Gastroesophageal sphincter (tissue), 3 donors: ENCODE measurements around the gene NKAIN4.

Source experiments
- POLR2A ChIP-seq, 2 donors: fragments of 450-650 bp; IDR thresholded peaks; one replicate each; pipeline ENCODE4 v1.6.1; 2017; ENCODE audit warnings: antibody characterized with exemption in 2 of 2, mild to moderate bottlenecking in 2 of 2, moderate library complexity in 1 of 2
- TF ChIP-seq, protein P1 (sequence below), 4 experiments: fragments of 200-600 bp in 2 of 4; fragments of 450-650 bp in 2 of 4; sonication (generic) in 1 of 4; IDR thresholded peaks; one replicate each; pipeline ENCODE4 v1.5.1; 2017 to 2019; ENCODE audit warnings: antibody characterized with exemption in 4 of 4, mild to moderate bottlenecking in 2 of 4, moderate library complexity in 2 of 4

DNA sequence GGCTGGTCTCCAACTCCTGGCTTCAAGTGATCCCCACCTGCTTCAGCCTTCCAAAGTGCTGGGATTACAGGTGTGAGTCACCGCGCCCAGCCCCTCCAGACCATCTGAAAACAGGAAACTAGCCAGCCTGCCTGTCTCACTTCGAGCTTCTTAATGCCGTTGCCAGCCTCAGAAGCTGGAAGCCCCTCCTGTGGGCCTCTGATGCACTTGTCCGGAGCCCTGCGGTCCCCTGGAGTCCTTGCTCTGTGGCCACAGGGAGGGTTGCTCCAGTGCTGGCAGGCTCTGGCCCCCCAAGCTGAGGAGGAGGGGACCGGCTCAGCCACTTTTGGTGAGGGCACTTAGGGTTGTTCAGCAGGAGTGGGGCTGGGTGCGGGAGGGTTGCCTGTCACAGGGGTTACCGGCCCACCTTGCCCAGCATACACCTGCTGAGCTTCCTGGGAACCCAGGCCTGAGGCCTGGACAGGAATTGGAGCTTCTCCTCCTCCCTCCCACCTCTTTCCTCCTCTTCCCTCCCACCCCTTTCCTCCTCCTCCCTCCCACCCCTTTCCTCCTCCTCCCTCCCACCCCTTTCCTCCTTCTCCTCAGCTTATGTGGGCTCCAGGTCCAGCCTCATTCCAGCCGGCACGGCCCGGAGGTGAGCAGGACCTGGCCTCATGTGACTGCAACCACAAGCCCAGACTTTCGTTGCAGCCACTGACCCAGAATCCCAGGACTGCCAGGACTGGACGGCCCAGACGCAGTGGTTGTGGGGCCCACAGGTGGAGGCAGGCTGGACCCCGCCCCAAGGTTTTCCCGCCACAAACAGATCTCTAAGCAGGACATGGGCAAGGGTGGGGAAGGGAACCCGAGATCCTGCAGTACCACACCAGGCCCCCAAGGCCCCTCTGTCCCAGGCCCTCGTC lies 28.0 kb downstream of the NKAIN4 start:
- TF ChIP-seq, protein P1, sequence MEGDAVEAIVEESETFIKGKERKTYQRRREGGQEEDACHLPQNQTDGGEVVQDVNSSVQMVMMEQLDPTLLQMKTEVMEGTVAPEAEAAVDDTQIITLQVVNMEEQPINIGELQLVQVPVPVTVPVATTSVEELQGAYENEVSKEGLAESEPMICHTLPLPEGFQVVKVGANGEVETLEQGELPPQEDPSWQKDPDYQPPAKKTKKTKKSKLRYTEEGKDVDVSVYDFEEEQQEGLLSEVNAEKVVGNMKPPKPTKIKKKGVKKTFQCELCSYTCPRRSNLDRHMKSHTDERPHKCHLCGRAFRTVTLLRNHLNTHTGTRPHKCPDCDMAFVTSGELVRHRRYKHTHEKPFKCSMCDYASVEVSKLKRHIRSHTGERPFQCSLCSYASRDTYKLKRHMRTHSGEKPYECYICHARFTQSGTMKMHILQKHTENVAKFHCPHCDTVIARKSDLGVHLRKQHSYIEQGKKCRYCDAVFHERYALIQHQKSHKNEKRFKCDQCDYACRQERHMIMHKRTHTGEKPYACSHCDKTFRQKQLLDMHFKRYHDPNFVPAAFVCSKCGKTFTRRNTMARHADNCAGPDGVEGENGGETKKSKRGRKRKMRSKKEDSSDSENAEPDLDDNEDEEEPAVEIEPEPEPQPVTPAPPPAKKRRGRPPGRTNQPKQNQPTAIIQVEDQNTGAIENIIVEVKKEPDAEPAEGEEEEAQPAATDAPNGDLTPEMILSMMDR (IDR thresholded peaks at IDR 0.05): no peak
- no peak for TF ChIP-seq POLR2A (IDR thresholded peaks at IDR 0.05)
